Measurements from ENCODE around the gene BTN2A1.

Gene BTN2A1

DNA sequence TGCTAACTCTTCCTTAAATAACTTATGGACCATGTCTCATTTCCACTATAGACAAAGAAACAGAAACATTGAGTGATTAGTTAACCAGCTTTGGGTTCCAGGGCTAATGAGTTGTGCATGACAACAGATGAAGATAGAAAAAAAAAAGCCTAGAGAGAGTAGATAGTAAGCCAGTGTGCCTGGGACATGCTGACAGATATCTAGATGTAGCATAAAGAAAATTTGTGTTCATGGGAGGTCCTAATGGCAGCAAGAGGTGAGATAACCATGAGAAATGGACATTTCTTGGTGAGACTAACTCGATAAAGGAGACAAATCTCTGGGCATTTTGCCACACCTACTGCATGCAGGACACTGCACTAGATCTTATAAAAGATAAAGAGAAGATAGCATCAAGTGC, 20.2 kb upstream of the BTN2A1 start:
- no peaks in the 10 kb centered on the region for H3K4me1 ChIP-seq (ENCODE audit: control insufficient read depth, low read depth, low read length)
- no peak overlapping the region for H3K9ac ChIP-seq (ENCODE audit: low read length)
- no peak overlapping the region for H3K4me3 ChIP-seq (ENCODE audit: low read length)
- no peaks in the 10 kb centered on the region for H3K36me3 ChIP-seq (ENCODE audit: control insufficient read depth, low read depth, low read length)
- H3K9me3 ChIP-seq (ENCODE audit: control insufficient read depth, low read depth, low read length): no peaks in the 10 kb centered on the region
- H3K27ac ChIP-seq (ENCODE audit: low read length): no peak overlapping the region
- H3K27me3 ChIP-seq (ENCODE audit: control insufficient read depth, insufficient read depth, low read length): no peaks in the 10 kb centered on the region

DNA sequence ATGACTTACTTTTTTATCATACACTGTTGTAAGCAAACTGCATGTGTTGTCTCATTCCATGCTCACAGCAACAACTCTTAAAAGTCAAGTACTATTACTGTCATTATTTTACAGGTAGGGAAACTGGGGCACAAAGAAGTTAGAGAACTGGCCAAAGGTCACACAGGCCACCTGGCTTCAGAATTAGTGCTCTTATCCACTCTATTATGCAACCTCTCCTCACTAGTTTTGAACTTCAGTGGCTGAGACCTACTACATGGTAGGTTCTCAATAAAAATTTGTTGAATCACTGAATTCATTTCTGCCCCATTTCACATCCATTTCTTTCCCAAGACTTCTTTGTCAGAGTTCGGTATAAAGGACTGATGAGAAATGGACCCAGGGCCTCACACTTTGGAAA, 19.8 kb upstream of the BTN2A1 start:
- no peak overlapping the region for H3K27ac ChIP-seq (ENCODE audit: low read length)
- H3K4me3 ChIP-seq (ENCODE audit: low read length): no peak overlapping the region
- H3K9ac ChIP-seq (ENCODE audit: low read length): no peak overlapping the region
- no peaks in the 10 kb centered on the region for H3K36me3 ChIP-seq (ENCODE audit: control insufficient read depth, low read depth, low read length)
- H3K9me3 ChIP-seq (ENCODE audit: control insufficient read depth, low read depth, low read length): no peaks in the 10 kb centered on the region
- no peaks in the 10 kb centered on the region for H3K4me1 ChIP-seq (ENCODE audit: control insufficient read depth, low read depth, low read length)
- no peaks in the 10 kb centered on the region for H3K27me3 ChIP-seq (ENCODE audit: control insufficient read depth, insufficient read depth, low read length)

- H3K27me3 ChIP-seq (ENCODE audit: control insufficient read depth, insufficient read depth, low read length): no peaks in the 10 kb centered on the region
- no peaks in the 10 kb centered on the region for H3K36me3 ChIP-seq (ENCODE audit: control insufficient read depth, low read depth, low read length)
- no peaks in the 10 kb centered on the region for H3K9me3 ChIP-seq (ENCODE audit: control insufficient read depth, low read depth, low read length)
- H3K4me3 ChIP-seq (ENCODE audit: low read length): no peak overlapping the region
- no peak overlapping the region for H3K27ac ChIP-seq (ENCODE audit: low read length)
- H3K9ac ChIP-seq (ENCODE audit: low read length): no peak overlapping the region
- H3K4me1 ChIP-seq (ENCODE audit: control insufficient read depth, low read depth, low read length): no peaks in the 10 kb centered on the region
These were observed 18.3 kb upstream of the BTN2A1 start for GRCh38 chr6:26439151-26440125.

DNA sequence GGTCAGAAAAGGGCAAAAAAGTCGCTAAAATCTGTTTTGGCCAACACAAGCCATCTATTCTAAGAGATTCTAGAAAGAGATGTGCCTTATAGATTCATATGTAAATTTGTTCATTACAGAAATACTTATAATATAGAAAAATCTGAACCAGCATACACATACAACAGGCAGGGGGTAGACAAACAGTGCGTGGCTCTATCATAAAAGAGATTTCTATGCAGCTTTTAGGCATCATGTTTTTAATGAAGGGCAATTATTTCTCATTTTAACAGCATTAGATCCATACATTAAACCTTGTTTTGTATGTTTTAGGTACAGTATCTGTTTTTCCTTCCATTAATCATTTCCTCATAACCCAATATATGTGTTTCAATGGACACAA, 16.8 kb upstream of the BTN2A1 start:
- no peak overlapping the region for H3K9ac ChIP-seq (ENCODE audit: low read length)
- H3K27ac ChIP-seq (ENCODE audit: low read length): no peak overlapping the region
- no peaks in the 10 kb centered on the region for H3K9me3 ChIP-seq (ENCODE audit: control insufficient read depth, low read depth, low read length)
- H3K27me3 ChIP-seq (ENCODE audit: control insufficient read depth, insufficient read depth, low read length): no peaks in the 10 kb centered on the region
- H3K36me3 ChIP-seq (ENCODE audit: control insufficient read depth, low read depth, low read length): no peaks in the 10 kb centered on the region
- H3K4me3 ChIP-seq (ENCODE audit: low read length): no peak overlapping the region
- H3K4me1 ChIP-seq (ENCODE audit: control insufficient read depth, low read depth, low read length): no peaks in the 10 kb centered on the region

- Histone ChIP-seq H3K4me1 (ENCODE audit: control insufficient read depth, low read depth, low read length) (no peaks in the 10 kb centered on the region), H3K9ac (ENCODE audit: low read length) (no peak overlapping the region), H3K36me3 (ENCODE audit: control insufficient read depth, low read depth, low read length) (no peaks in the 10 kb centered on the region), H3K4me3 (ENCODE audit: low read length) (no peak overlapping the region), H3K9me3 (ENCODE audit: control insufficient read depth, low read depth, low read length) (no peaks in the 10 kb centered on the region), H3K27ac (ENCODE audit: low read length) (no peak overlapping the region), H3K27me3 (ENCODE audit: control insufficient read depth, insufficient read depth, low read length) (no peaks in the 10 kb centered on the region)
These were observed 15.8 kb upstream of the BTN2A1 start for GRCh38 chr6:26441977-26442376.

- Histone ChIP-seq H3K36me3 (ENCODE audit: control insufficient read depth, low read depth, low read length) (no peaks in the 10 kb centered on the region), H3K27ac (ENCODE audit: low read length) (no peak overlapping the region), H3K27me3 (ENCODE audit: control insufficient read depth, insufficient read depth, low read length) (no peaks in the 10 kb centered on the region), H3K9me3 (ENCODE audit: control insufficient read depth, low read depth, low read length) (no peaks in the 10 kb centered on the region), H3K4me1 (ENCODE audit: control insufficient read depth, low read depth, low read length) (no peaks in the 10 kb centered on the region), H3K9ac (ENCODE audit: low read length) (no peak overlapping the region), H3K4me3 (ENCODE audit: low read length) (no peak overlapping the region)
These were observed 11.7 kb upstream of the BTN2A1 start for GRCh38 chr6:26445934-26446667.

GRCh38 chr6:26447257-26447656, 10.5 kb upstream of the BTN2A1 start:
- H3K27me3 ChIP-seq (ENCODE audit: control insufficient read depth, insufficient read depth, low read length): no peaks in the 10 kb centered on the region
- H3K4me3 ChIP-seq (ENCODE audit: low read length): no peak overlapping the region
- no peaks in the 10 kb centered on the region for H3K9me3 ChIP-seq (ENCODE audit: control insufficient read depth, low read depth, low read length)
- no peaks in the 10 kb centered on the region for H3K36me3 ChIP-seq (ENCODE audit: control insufficient read depth, low read depth, low read length)
- no peaks in the 10 kb centered on the region for H3K4me1 ChIP-seq (ENCODE audit: control insufficient read depth, low read depth, low read length)
- no peak overlapping the region for H3K9ac ChIP-seq (ENCODE audit: low read length)
- H3K27ac ChIP-seq (ENCODE audit: low read length): no peak overlapping the region

- H3K9ac ChIP-seq (ENCODE audit: low read length): no peak overlapping the region
- no peaks in the 10 kb centered on the region for H3K27me3 ChIP-seq (ENCODE audit: control insufficient read depth, insufficient read depth, low read length)
- H3K4me3 ChIP-seq (ENCODE audit: low read length): no peak overlapping the region
- H3K4me1 ChIP-seq (ENCODE audit: control insufficient read depth, low read depth, low read length): no peaks in the 10 kb centered on the region
- no peak overlapping the region for H3K27ac ChIP-seq (ENCODE audit: low read length)
- no peaks in the 10 kb centered on the region for H3K36me3 ChIP-seq (ENCODE audit: control insufficient read depth, low read depth, low read length)
- H3K9me3 ChIP-seq (ENCODE audit: control insufficient read depth, low read depth, low read length): no peaks in the 10 kb centered on the region
These were observed 7.5 kb upstream of the BTN2A1 start for GRCh38 chr6:26450240-26450639.

DNA sequence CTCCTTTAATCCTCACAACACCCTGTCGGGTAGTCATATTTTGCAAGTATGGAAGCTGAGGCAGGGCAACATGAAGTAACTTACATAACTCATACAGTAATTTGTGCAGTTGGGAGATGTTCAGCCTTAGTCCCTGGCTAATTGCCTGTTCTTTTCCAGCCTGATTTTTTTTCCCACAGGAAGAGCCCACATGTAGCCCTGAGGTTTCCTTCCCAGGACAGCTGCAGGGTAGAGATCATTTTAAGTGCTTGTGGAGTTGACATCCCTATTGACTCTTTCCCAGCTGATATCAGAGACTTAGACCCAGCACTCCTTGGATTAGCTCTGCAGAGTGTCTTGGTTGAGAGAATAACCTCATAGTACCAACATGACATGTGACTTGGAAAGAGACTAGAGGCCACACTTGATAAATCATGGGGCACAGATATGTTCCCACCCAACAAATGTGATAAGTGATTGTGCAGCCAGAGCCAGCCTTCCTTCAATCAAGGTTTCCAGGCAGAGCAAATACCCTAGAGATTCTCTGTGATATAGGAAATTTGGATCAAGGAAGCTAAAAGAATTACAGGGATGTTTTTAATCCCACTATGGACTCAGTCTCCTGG, 5.0 kb upstream of the BTN2A1 start:
- Histone ChIP-seq H3K36me3 (ENCODE audit: control insufficient read depth, low read depth, low read length) (no peaks in the 10 kb centered on the region), H3K27me3 (ENCODE audit: control insufficient read depth, insufficient read depth, low read length) (no peaks in the 10 kb centered on the region), H3K27ac (ENCODE audit: low read length) (no peak overlapping the region), H3K4me1 (ENCODE audit: control insufficient read depth, low read depth, low read length) (no peaks in the 10 kb centered on the region), H3K4me3 (ENCODE audit: low read length) (no peak overlapping the region), H3K9ac (ENCODE audit: low read length) (no peak overlapping the region), H3K9me3 (ENCODE audit: control insufficient read depth, low read depth, low read length) (no peaks in the 10 kb centered on the region)

DNA sequence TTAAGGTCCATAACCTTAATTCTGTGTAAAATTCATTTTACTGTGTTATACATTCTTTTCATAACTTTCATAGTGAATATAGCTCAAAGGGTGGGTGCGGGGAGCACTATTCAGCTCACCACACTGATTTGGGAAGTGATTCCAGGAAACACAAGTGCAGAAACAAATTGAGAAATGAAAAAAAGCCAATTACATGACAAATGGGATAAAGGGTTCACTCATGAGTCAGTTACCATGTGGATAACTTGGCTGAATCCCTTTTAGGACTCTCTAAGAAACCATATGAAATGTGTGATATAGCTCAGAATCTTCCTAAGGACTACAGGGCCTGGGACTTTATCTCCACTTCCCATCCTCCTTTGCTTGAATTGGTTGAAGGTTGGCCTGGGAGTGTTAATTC, 3.1 kb upstream of the BTN2A1 start:
- Histone ChIP-seq H3K27ac (ENCODE audit: low read length) (no peak overlapping the region), H3K4me3 (ENCODE audit: low read length) (no peak overlapping the region), H3K36me3 (ENCODE audit: control insufficient read depth, low read depth, low read length) (peaks cover under 1% of the 10 kb centered on the region), H3K27me3 (ENCODE audit: control insufficient read depth, insufficient read depth, low read length) (no peaks in the 10 kb centered on the region), H3K9me3 (ENCODE audit: control insufficient read depth, low read depth, low read length) (no peaks in the 10 kb centered on the region), H3K9ac (ENCODE audit: low read length) (no peak overlapping the region), H3K4me1 (ENCODE audit: control insufficient read depth, low read depth, low read length) (no peaks in the 10 kb centered on the region)

GRCh38 chr6:26455357-26455970, 2.3 kb upstream of the BTN2A1 start:
- H3K27ac ChIP-seq (ENCODE audit: low read length): no peak overlapping the region
- no peak overlapping the region for H3K4me3 ChIP-seq (ENCODE audit: low read length)
- H3K4me1 ChIP-seq (ENCODE audit: control insufficient read depth, low read depth, low read length): no peaks in the 10 kb centered on the region

More at GRCh38 chr6:26455357-26455970, 2.3 kb upstream of the BTN2A1 start:
- H3K9ac ChIP-seq (ENCODE audit: low read length): no peak overlapping the region
- H3K27me3 ChIP-seq (ENCODE audit: control insufficient read depth, insufficient read depth, low read length): no peaks in the 10 kb centered on the region
- H3K9me3 ChIP-seq (ENCODE audit: control insufficient read depth, low read depth, low read length): no peaks in the 10 kb centered on the region
- H3K36me3 ChIP-seq (ENCODE audit: control insufficient read depth, low read depth, low read length): peaks cover 8% of the 10 kb centered on the region
